Endothelial cell of hepatic sinusoid (primary cell): ENCODE data around the gene SGK1.

ENCODE experiments used
- in situ Hi-C: cut with HindIII; loops from 2 replicates; pipeline ENCODE4 v1.10.0; 2017; ENCODE audit warnings: low sequenced_read_pairs

Gene SGK1

GRCh38 chr6:134134654-134135053, 183.3 kb downstream of the SGK1 start:
- in situ Hi-C loops: no loop called here

GRCh38 chr6:134132494-134133141, 185.3 kb downstream of the SGK1 start:
- in situ Hi-C loops: no loop called here

- in situ Hi-C loops: no loop called here
Observed at GRCh38 chr6:134131530-134132139, 186.3 kb downstream of the SGK1 start.

GRCh38 chr6:134128146-134128545, 189.8 kb downstream of the SGK1 start:
- in situ Hi-C loops: no loop called here

- in situ Hi-C loops: no loop called here
Observed at GRCh38 chr6:134123666-134124208, 194.2 kb downstream of the SGK1 start.

- in situ Hi-C loops: no loop called here
Observed at GRCh38 chr6:134122775-134123174, 195.1 kb downstream of the SGK1 start.

- in situ Hi-C loops: no loop called here
Observed at GRCh38 chr6:134119486-134119885, 198.4 kb downstream of the SGK1 start.
